Vagina (tissue), 2 donors: ENCODE measurements around the gene ARSJ.

Source experiments
- POLR2A ChIP-seq, 2 donors: fragments of 450-650 bp; IDR thresholded peaks; one replicate each; pipeline ENCODE4 v1.6.1; 2017; ENCODE audit warnings: antibody characterized with exemption in 2 of 2, mild to moderate bottlenecking in 2 of 2, moderate library complexity in 2 of 2
- POLR2AphosphoS5 ChIP-seq, 2 donors: sonication (generic); formaldehyde crosslinking; IDR thresholded peaks; one replicate each; pipeline ENCODE4 v1.9.0; 2017; ENCODE audit warnings: antibody characterized with exemption in 2 of 2, mild to moderate bottlenecking in 2 of 2, low read depth in 1 of 2; ENCODE audit not compliant: insufficient read depth in 1 of 2
- TF ChIP-seq, protein P1 (sequence below), 3 experiments: fragments of 450-650 bp in 2 of 3; fragments of 200-600 bp in 1 of 3; sonication (generic) in 1 of 3; IDR thresholded peaks; one replicate each; pipeline ENCODE4 v1.5.1; 2017 to 2019; ENCODE audit warnings: antibody characterized with exemption in 3 of 3, mild to moderate bottlenecking in 2 of 3, moderate library complexity in 2 of 3

DNA sequence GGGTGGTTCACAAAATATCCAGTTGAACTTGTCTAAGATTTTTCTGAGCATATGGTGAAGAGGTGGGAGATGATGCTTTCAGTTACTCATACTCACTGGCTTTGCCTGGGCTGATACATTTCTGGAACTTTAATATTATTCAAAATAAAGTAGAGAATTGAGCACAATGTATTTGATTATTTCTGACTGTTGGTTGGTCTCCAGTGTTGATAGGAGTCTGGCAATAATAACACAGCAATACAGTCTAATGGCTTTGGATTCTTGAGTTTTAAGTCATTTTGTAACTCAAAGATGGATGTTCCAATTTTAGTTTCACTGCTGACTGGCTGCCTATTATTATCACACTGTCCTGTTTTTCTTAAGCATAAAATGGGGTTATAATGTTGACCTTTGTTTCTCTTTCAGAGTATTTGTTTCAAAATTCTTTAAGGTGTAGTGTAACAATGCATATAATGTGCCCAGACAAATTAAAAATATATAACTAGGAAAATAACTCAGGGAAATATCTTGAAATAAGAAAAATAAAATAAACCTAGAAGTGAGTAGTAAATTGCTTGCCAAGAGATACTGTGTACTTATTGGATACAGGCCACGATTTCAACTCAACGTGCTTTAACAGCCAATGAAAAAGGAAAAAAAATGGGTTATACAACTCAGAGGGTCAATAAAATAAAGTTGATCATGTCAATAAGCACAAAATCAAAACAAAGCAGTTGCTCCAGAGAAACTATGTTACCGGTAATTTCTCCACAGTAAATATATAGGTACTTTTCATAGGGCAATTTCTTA, 99.0 kb downstream of the ARSJ start:
- TF ChIP-seq, protein P1, sequence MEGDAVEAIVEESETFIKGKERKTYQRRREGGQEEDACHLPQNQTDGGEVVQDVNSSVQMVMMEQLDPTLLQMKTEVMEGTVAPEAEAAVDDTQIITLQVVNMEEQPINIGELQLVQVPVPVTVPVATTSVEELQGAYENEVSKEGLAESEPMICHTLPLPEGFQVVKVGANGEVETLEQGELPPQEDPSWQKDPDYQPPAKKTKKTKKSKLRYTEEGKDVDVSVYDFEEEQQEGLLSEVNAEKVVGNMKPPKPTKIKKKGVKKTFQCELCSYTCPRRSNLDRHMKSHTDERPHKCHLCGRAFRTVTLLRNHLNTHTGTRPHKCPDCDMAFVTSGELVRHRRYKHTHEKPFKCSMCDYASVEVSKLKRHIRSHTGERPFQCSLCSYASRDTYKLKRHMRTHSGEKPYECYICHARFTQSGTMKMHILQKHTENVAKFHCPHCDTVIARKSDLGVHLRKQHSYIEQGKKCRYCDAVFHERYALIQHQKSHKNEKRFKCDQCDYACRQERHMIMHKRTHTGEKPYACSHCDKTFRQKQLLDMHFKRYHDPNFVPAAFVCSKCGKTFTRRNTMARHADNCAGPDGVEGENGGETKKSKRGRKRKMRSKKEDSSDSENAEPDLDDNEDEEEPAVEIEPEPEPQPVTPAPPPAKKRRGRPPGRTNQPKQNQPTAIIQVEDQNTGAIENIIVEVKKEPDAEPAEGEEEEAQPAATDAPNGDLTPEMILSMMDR (IDR thresholded peaks at IDR 0.05), result no peak
- TF ChIP-seq POLR2A (IDR thresholded peaks at IDR 0.05) (no peak), POLR2AphosphoS5 (IDR thresholded peaks at IDR 0.05; ENCODE audit: insufficient read depth in 1 of 2, low read depth in 1 of 2) (no peak)
